Non-pigmented ciliary epithelial cell (primary cell): ENCODE results near the gene CCL8.
"Not testable (repeated sequence)": the region's sequence is repeated elsewhere in the genome, so short reads cannot be mapped to it uniquely, and the experiment has no call there.

ENCODE experiments used
- DNase-seq: peaks from one replicate; pipeline ENCODE4 v3.0.0-alpha.2; 2010; ENCODE audit warnings: low read depth

The CCL8 gene

GRCh38 chr17:34314279-34314678 lies 5.0 kb upstream of the CCL8 start:
- no peak for DNase-seq

- no peak for DNase-seq
Measured at GRCh38 chr17:34318474-34318873, 761 bp upstream of the CCL8 start.

GRCh38 chr17:34321964-34322363 lies 2.7 kb downstream of the CCL8 start:
- DNase-seq = no peak

- not testable (repeated sequence) for DNase-seq
Measured at GRCh38 chr17:34327580-34327979, 8.3 kb downstream of the CCL8 start.

- no peak for DNase-seq
Measured at GRCh38 chr17:34337701-34338100, 18.5 kb downstream of the CCL8 start.

- DNase-seq = no peak
Measured at GRCh38 chr17:34339138-34339770, 20.0 kb downstream of the CCL8 start.

GRCh38 chr17:34341916-34342315 lies 22.7 kb downstream of the CCL8 start:
- no peak for DNase-seq

- no peak for DNase-seq
Measured at GRCh38 chr17:34347063-34347462, 27.8 kb downstream of the CCL8 start.

GRCh38 chr17:34349751-34350150 lies 30.5 kb downstream of the CCL8 start:
- no peak for DNase-seq

GRCh38 chr17:34351096-34351495 lies 31.9 kb downstream of the CCL8 start:
- no peak for DNase-seq

GRCh38 chr17:34352191-34352590 lies 33.0 kb downstream of the CCL8 start:
- no peak for DNase-seq

GRCh38 chr17:34354637-34355036 lies 35.4 kb downstream of the CCL8 start:
- DNase-seq = peak; percentile 8

- DNase-seq = no peak
Measured at GRCh38 chr17:34356194-34356593, 37.0 kb downstream of the CCL8 start, which contains the start of gene CCL13. TSS of gene CCL13 (plus strand) at chr17:34356480. CDS start at chr17:34356527, 47 bp downstream.

GRCh38 chr17:34357398-34357797 lies 38.2 kb downstream of the CCL8 start:
- DNase-seq = no peak

GRCh38 chr17:34358631-34359030 lies 39.4 kb downstream of the CCL8 start:
- DNase-seq = no peak

GRCh38 chr17:34360601-34361270 lies 41.5 kb downstream of the CCL8 start:
- DNase-seq = no peak

- peak; percentile 48 for DNase-seq
Measured at GRCh38 chr17:34361478-34362061, 42.3 kb downstream of the CCL8 start.

- no peak for DNase-seq
Measured at GRCh38 chr17:34363183-34363661, 44.0 kb downstream of the CCL8 start, which contains the start of gene CCL1. TSS of gene CCL1 (minus strand) at chr17:34363233. CDS start at chr17:34363161, 72 bp downstream.

GRCh38 chr17:34364751-34365150 lies 45.5 kb downstream of the CCL8 start:
- no peak for DNase-seq

GRCh38 chr17:34365340-34365739 lies 46.1 kb downstream of the CCL8 start:
- DNase-seq = no peak

- DNase-seq = no peak
Measured at GRCh38 chr17:34366010-34366409, 46.8 kb downstream of the CCL8 start.

- no peak for DNase-seq
Measured at GRCh38 chr17:34366529-34367107, 47.4 kb downstream of the CCL8 start.
